HEK293 (cell line): ENCODE measurements around the gene C1orf174.
A peak's percentile ranks its signal among the peaks of the same experiment; 100 is the strongest.

Experiments
- CTCF ChIA-PET: fragments of 350-600 bp; formaldehyde crosslinking; extraction: SDS; loops from one replicate; lab custom pipeline; 2021; ENCODE audit warnings: antibody characterized with exemption; lab: Yijun Ruan, JAX
- POLR2A ChIA-PET: fragments of 300-600 bp; formaldehyde crosslinking; extraction: SDS; loops from one replicate; lab custom pipeline; 2020; ENCODE audit warnings: antibody characterized with exemption, inconsistent platforms; lab: Yijun Ruan, JAX
- H3K27ac ChIP-seq: fragments of 200-500 bp; sonication (Bioruptor generic); 2 replicates; pipeline ENCODE4 v1.5.1; 2014; ENCODE audit warnings: low read depth, low read length, control low read depth, inconsistent platforms; ENCODE audit errors: extremely low read depth
- H3K36me3 ChIP-seq, 2 experiments: fragments of 200-500 bp in 1 of 2; sonication (Bioruptor generic) in 1 of 2; 1 replicate in 1 of 2; 2 replicates in 1 of 2; pipeline ENCODE4 v1.5.1; 2014 to 2017; ENCODE audit warnings: inconsistent platforms in 2 of 2, low read length in 2 of 2; ENCODE audit not compliant: control insufficient read depth in 2 of 2, insufficient read depth in 1 of 2
- H3K4me1 ChIP-seq: fragments of 200-500 bp; sonication (Bioruptor generic); 2 replicates; pipeline ENCODE4 v1.5.1; 2014; ENCODE audit warnings: mild to moderate bottlenecking, low read length, inconsistent platforms; ENCODE audit not compliant: control insufficient read depth, insufficient read depth
- H3K4me3 ChIP-seq: 2 replicates; pipeline ENCODE4 v1.5.1; 2011; ENCODE audit warnings: low read depth, mild to moderate bottlenecking, control low read depth, low read length, moderate library complexity
- H3K9me3 ChIP-seq: fragments of 200-500 bp; sonication (Bioruptor generic); 2 replicates; pipeline ENCODE4 v1.5.1; 2014; ENCODE audit warnings: low read depth, low read length, inconsistent platforms; ENCODE audit not compliant: control insufficient read depth, insufficient read depth
- AEBP2 ChIP-seq: fragments of 450-650 bp; formaldehyde crosslinking; IDR thresholded peaks from 2 replicates; pipeline ENCODE4 v1.5.1; 2016; ENCODE audit warnings: missing biosample characterization, missing genetic modification characterization, borderline replicate concordance
- GLIS2 ChIP-seq: fragments of 450-650 bp; formaldehyde crosslinking; IDR thresholded peaks from 2 replicates; pipeline ENCODE4 v1.5.1; 2016; ENCODE audit warnings: missing biosample characterization, missing genetic modification characterization
- IKZF3 ChIP-seq: fragments of 450-650 bp; IDR thresholded peaks from 2 replicates; pipeline ENCODE4 v1.5.0; 2018; ENCODE audit warnings: missing biosample characterization, mild to moderate bottlenecking, missing genetic modification characterization, moderate library complexity
- KLF10 ChIP-seq: fragments of 450-650 bp; IDR thresholded peaks from 2 replicates; pipeline ENCODE4 v1.5.1; 2018; ENCODE audit warnings: missing biosample characterization, mild to moderate bottlenecking, missing genetic modification characterization
- KLF17 ChIP-seq: fragments of 450-650 bp; formaldehyde crosslinking; IDR thresholded peaks from 2 replicates; pipeline ENCODE4 v1.5.1; 2016; ENCODE audit warnings: missing biosample characterization, missing genetic modification characterization
- KLF8 ChIP-seq: fragments of 450-650 bp; formaldehyde crosslinking; IDR thresholded peaks from 2 replicates; pipeline ENCODE4 v1.5.1; 2016; ENCODE audit warnings: missing biosample characterization, missing genetic modification characterization
- MZF1 ChIP-seq: fragments of 450-650 bp; formaldehyde crosslinking; IDR thresholded peaks from 2 replicates; pipeline ENCODE4 v1.5.1; 2017; ENCODE audit warnings: missing biosample characterization, missing genetic modification characterization, borderline replicate concordance
- OSR2 ChIP-seq: fragments of 450-650 bp; formaldehyde crosslinking; IDR thresholded peaks from 2 replicates; pipeline ENCODE4 v1.5.1; 2016; ENCODE audit warnings: missing biosample characterization, missing genetic modification characterization
- PBX3 ChIP-seq: sonication (generic); formaldehyde crosslinking; IDR thresholded peaks from 2 replicates; pipeline ENCODE4 v1.8.1; 2022; ENCODE audit warnings: mild to moderate bottlenecking, moderate library complexity, missing genetic modification reagents
- SALL2 ChIP-seq: fragments of 450-650 bp; formaldehyde crosslinking; IDR thresholded peaks from 2 replicates; pipeline ENCODE4 v1.5.0; 2017; ENCODE audit warnings: missing biosample characterization, mild to moderate bottlenecking, missing genetic modification characterization, borderline replicate concordance
- SETDB1 ChIP-seq: IDR thresholded peaks from one replicate; pipeline ENCODE4 v1.6.1; 2017; ENCODE audit warnings: mild to moderate bottlenecking, low read length, moderate library complexity, mixed read lengths; ENCODE audit not compliant: insufficient read length
- ZBTB10 ChIP-seq: fragments of 450-650 bp; formaldehyde crosslinking; IDR thresholded peaks from 2 replicates; pipeline ENCODE4 v1.5.1; 2016; ENCODE audit warnings: missing biosample characterization, missing genetic modification characterization
- ZBTB48 ChIP-seq: fragments of 450-650 bp; formaldehyde crosslinking; IDR thresholded peaks from 2 replicates; pipeline ENCODE4 v1.5.1; 2016; ENCODE audit warnings: missing biosample characterization, missing genetic modification characterization
- ZFP37 ChIP-seq: fragments of 450-650 bp; formaldehyde crosslinking; IDR thresholded peaks from 2 replicates; pipeline ENCODE4 v1.5.1; 2016; ENCODE audit warnings: missing biosample characterization, missing genetic modification characterization
- ZNF157 ChIP-seq: fragments of 450-650 bp; formaldehyde crosslinking; IDR thresholded peaks from 2 replicates; pipeline ENCODE4 v1.5.1; 2016; ENCODE audit warnings: missing biosample characterization, missing genetic modification characterization
- ZNF175 ChIP-seq: fragments of 450-650 bp; formaldehyde crosslinking; IDR thresholded peaks from 2 replicates; pipeline ENCODE4 v1.5.1; 2016; ENCODE audit warnings: missing biosample characterization, missing genetic modification characterization
- ZNF24 ChIP-seq: fragments of 450-650 bp; formaldehyde crosslinking; IDR thresholded peaks from 2 replicates; pipeline ENCODE4 v1.5.1; 2016; ENCODE audit warnings: missing biosample characterization, missing genetic modification characterization
- ZNF366 ChIP-seq: fragments of 450-650 bp; formaldehyde crosslinking; conservative IDR thresholded peaks from 2 replicates; pipeline ENCODE4 v1.5.1; 2016; ENCODE audit warnings: missing biosample characterization, missing genetic modification characterization
- ZNF529 ChIP-seq: fragments of 450-650 bp; formaldehyde crosslinking; IDR thresholded peaks from 2 replicates; pipeline ENCODE4 v1.5.1; 2017; ENCODE audit warnings: missing genetic modification characterization, missing biosample characterization; ENCODE audit not compliant: insufficient replicate concordance
- ZNF530 ChIP-seq: fragments of 450-650 bp; formaldehyde crosslinking; IDR thresholded peaks from 2 replicates; pipeline ENCODE4 v1.5.1; 2016; ENCODE audit warnings: low read depth, missing biosample characterization, missing genetic modification characterization
- ZNF544 ChIP-seq: fragments of 450-650 bp; formaldehyde crosslinking; IDR thresholded peaks from 2 replicates; pipeline ENCODE4 v1.5.0; 2017; ENCODE audit warnings: missing biosample characterization, missing genetic modification characterization
- ZNF660 ChIP-seq: fragments of 450-650 bp; IDR thresholded peaks from 2 replicates; pipeline ENCODE4 v1.5.1; 2018; ENCODE audit warnings: missing biosample characterization, mild to moderate bottlenecking, missing genetic modification characterization
- ZNF670 ChIP-seq: fragments of 450-650 bp; formaldehyde crosslinking; IDR thresholded peaks from 2 replicates; pipeline ENCODE4 v1.5.1; 2016; ENCODE audit warnings: missing biosample characterization, missing genetic modification characterization, low read depth
- ZNF776 ChIP-seq: fragments of 450-650 bp; formaldehyde crosslinking; IDR thresholded peaks from 2 replicates; pipeline ENCODE4 v1.5.0; 2017; ENCODE audit warnings: missing biosample characterization, missing genetic modification characterization, borderline replicate concordance
- TF ChIP-seq, protein P1 (sequence below): fragments of 450-650 bp; formaldehyde crosslinking; IDR thresholded peaks from 2 replicates; pipeline ENCODE4 v1.5.1; 2016; ENCODE audit warnings: missing biosample characterization, missing genetic modification characterization
- TF ChIP-seq, protein P2 (sequence below): fragments of 450-650 bp; formaldehyde crosslinking; optimal IDR thresholded peaks from 2 replicates; pipeline ENCODE3; 2016; ENCODE audit warnings: missing biosample characterization, mild to moderate bottlenecking, missing genetic modification characterization

C1orf174 gene

DNA sequence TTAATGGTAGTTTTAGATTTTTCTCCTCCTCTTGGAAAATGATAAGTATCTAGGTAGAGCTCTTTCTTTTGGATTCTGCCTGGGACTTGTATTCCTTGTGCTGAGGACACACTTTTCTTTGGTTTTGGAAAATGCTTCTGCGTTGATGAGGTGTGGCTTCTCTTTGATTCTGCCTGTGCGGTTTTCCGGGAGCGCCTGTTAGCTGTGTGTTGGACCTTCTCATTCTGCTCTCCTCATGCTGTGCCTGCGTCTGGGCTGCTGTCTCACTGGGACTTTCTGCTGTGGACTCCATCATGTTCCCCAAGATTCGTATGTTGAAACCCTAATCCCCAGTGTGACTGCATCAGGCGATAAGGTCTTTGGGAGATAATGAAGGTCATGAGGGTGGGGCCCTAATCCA, 21.0 kb downstream of the C1orf174 start (continued):
- TF ChIP-seq PBX3: no peak
- peak; percentile 81 for TF ChIP-seq SETDB1
- no peak for TF ChIP-seq ZNF175
- TF ChIP-seq AEBP2 (tag by site-specific recombination): no peak
- no peak for TF ChIP-seq ZNF660
- TF ChIP-seq KLF17 (tag by site-specific recombination): no peak
- TF ChIP-seq ZNF544 (tag by site-specific recombination): no peak
- no peak for TF ChIP-seq ZNF530 (tag by site-specific recombination)
- TF ChIP-seq KLF10 (tag by site-specific recombination): no peak
- TF ChIP-seq ZNF670: no peak
- no peak for TF ChIP-seq GLIS2 (tag by site-specific recombination)
- no peak for TF ChIP-seq ZBTB48 (tag by site-specific recombination)
- no peak for TF ChIP-seq MZF1 (tag by site-specific recombination)
- TF ChIP-seq KLF8 (tag by site-specific recombination): peak; percentile 20; the same call in 1 of the 2 replicates
- TF ChIP-seq ZNF529: peak; percentile 35
- TF ChIP-seq ZBTB10 (tag by site-specific recombination): no peak

DNA sequence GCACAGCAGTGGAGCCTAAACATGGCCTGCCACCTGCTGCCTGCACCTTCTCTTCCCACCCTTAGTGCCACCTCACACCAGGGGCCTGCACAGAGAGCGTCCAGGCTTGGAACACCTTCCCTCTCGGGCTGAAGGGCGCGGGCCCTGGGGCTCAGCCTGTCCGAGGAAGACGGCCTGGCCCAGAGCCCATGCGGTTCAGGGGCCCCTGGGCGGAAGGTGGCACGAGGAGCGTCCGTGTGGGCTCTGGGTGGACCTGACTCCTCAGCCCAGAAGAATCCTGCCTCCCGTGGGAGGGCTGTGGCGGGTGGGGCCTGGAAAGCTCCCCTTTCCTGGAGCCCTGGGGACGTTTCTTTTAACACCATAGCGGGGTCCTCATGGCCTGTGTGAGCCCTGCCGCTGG, 23.4 kb downstream of the C1orf174 start:
- ChIA-PET CTCF (no interaction called here), POLR2A (no interaction called here)
- H3K27ac ChIP-seq: no peak overlapping the region
- no peak overlapping the region for H3K4me3 ChIP-seq
- no peaks in the 10 kb centered on the region for H3K4me1 ChIP-seq
- no peaks in the 10 kb centered on the region for H3K9me3 ChIP-seq
- H3K36me3 ChIP-seq: peaks cover 4 to 76% of the 10 kb centered on the region in 2 experiments; a peak in 2 of 3 replicates
- TF ChIP-seq OSR2 (tag by site-specific recombination) (no peak), ZNF157 (no peak), IKZF3 (tag by site-specific recombination) (no peak), SALL2 (no peak), ZFP37 (tag by site-specific recombination) (no peak), ZNF24 (tag by site-specific recombination) (no peak), ZNF366 (tag by site-specific recombination) (no peak), ZNF776 (tag by site-specific recombination) (no peak)
- TF ChIP-seq, protein P1, sequence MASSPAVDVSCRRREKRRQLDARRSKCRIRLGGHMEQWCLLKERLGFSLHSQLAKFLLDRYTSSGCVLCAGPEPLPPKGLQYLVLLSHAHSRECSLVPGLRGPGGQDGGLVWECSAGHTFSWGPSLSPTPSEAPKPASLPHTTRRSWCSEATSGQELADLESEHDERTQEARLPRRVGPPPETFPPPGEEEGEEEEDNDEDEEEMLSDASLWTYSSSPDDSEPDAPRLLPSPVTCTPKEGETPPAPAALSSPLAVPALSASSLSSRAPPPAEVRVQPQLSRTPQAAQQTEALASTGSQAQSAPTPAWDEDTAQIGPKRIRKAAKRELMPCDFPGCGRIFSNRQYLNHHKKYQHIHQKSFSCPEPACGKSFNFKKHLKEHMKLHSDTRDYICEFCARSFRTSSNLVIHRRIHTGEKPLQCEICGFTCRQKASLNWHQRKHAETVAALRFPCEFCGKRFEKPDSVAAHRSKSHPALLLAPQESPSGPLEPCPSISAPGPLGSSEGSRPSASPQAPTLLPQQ (tag by site-specific recombination): no peak
- TF ChIP-seq, protein P2, sequence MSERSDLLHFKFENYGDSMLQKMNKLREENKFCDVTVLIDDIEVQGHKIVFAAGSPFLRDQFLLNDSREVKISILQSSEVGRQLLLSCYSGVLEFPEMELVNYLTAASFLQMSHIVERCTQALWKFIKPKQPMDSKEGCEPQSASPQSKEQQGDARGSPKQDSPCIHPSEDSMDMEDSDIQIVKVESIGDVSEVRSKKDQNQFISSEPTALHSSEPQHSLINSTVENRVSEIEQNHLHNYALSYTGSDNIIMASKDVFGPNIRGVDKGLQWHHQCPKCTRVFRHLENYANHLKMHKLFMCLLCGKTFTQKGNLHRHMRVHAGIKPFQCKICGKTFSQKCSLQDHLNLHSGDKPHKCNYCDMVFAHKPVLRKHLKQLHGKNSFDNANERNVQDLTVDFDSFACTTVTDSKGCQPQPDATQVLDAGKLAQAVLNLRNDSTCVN: no peak
